Brain microvascular endothelial cell (primary cell): ENCODE data around the gene PTPN3.

ENCODE experiments used
- DNase-seq: peaks from one replicate; pipeline ENCODE4 v3.0.0-alpha.2; 2020
- H3K27ac ChIP-seq: fragments of 250-450 bp; sonication (Bioruptor Pico); 2 replicates; pipeline ENCODE4 v1.5.1; 2020; ENCODE audit warnings: mild to moderate bottlenecking, moderate library complexity
- H3K27me3 ChIP-seq: fragments of 250-450 bp; sonication (Bioruptor Pico); replicated peaks from 2 replicates; pipeline ENCODE4 v1.5.1; 2020; ENCODE audit warnings: mild to moderate bottlenecking
- H3K36me3 ChIP-seq: fragments of 250-450 bp; sonication (Bioruptor Pico); replicated peaks from 2 replicates; pipeline ENCODE4 v1.5.1; 2020; ENCODE audit warnings: mild to moderate bottlenecking
- H3K4me3 ChIP-seq: 2 replicates; pipeline ENCODE4 v1.5.1; 2011; ENCODE audit warnings: low read depth, mild to moderate bottlenecking, control low read depth, low read length, moderate library complexity
- CTCF ChIP-seq: IDR thresholded peaks from 2 replicates; pipeline ENCODE4 v1.5.1; 2011; ENCODE audit warnings: low read depth, mild to moderate bottlenecking, moderate library complexity, low read length, control low read depth, inconsistent platforms; ENCODE audit errors: missing control alignments
- in situ Hi-C: cut with HindIII; loops from 2 replicates; pipeline ENCODE4 v1.10.0; 2017; ENCODE audit warnings: low sequenced_read_pairs, low pct_ligation_motif_present

PTPN3 gene

GRCh38 chr9:109467936-109468335 is 30.2 kb downstream of the PTPN3 start:
- no peaks in the 10 kb centered on the region for H3K27me3 ChIP-seq
- H3K27ac ChIP-seq = no peak overlapping the region
- DNase-seq = no peak
- in situ Hi-C loops = no loop called here
- H3K4me3 ChIP-seq = no peak overlapping the region
- H3K36me3 ChIP-seq = no peaks in the 10 kb centered on the region
- TF ChIP-seq CTCF = no peak

DNA sequence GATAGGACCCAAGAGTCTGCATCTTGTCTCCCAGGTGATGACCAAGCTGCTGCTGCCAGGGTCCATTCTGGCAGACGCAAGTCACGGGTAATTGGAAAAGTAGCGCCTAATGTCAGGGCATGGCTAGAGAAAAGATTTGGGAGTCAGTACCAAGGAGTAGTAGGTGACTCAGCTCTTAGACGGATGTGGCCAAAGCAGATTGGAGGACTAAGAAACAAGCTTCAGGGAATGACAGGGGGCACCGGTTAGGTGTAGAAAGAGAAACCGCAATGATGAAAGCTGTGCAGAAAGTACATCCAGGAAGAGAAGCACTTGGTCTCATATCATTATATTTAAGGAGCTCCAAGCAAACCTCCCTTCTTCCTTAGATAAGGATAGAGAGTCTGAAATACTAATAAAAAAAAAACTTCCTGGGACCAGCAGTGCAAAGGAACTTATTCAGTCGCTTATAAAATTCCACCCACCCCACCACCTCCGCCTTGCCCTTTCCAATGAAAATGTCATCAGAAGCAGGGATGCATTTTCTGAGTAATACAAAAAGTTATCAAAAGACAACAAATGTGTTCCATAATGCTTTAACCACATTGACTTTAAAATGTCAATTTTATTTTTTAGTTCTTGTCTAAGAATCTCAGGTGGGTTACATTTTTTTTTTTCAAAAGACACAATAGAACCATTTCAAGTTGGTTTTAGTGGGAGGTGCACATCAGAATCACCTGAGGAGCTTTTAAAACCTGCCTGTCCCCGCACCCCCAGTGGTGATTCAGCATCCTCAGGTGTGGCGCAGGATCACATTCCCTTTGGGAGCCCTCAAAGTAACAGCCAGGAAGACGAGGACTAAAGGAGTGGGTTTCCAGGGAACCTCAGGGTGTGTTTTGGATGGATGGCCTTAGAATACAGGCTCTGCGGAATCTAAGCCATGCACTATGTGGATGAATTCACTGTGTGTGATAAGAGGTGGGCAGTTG is 31.2 kb downstream of the PTPN3 start:
- H3K4me3 ChIP-seq = no peak overlapping the region
- no peaks in the 10 kb centered on the region for H3K27me3 ChIP-seq
- no peak overlapping the region for H3K27ac ChIP-seq
- no peak for DNase-seq
- H3K36me3 ChIP-seq = no peaks in the 10 kb centered on the region
- in situ Hi-C loops = no loop called here
- no peak for TF ChIP-seq CTCF

GRCh38 chr9:109463924-109464625 is 34.0 kb downstream of the PTPN3 start:
- Histone ChIP-seq H3K4me3 (no peak overlapping the region), H3K27ac (no peak overlapping the region), H3K36me3 (no peaks in the 10 kb centered on the region), H3K27me3 (no peaks in the 10 kb centered on the region)
- TF ChIP-seq CTCF = no peak
- no peak for DNase-seq
- in situ Hi-C loops = no loop called here

GRCh38 chr9:109460576-109460975 is 37.5 kb downstream of the PTPN3 start:
- H3K27me3 ChIP-seq = no peaks in the 10 kb centered on the region
- no peaks in the 10 kb centered on the region for H3K36me3 ChIP-seq
- no peak overlapping the region for H3K4me3 ChIP-seq
- in situ Hi-C loops = no loop called here
- DNase-seq = no peak
- no peak overlapping the region for H3K27ac ChIP-seq
- TF ChIP-seq CTCF = no peak

DNA sequence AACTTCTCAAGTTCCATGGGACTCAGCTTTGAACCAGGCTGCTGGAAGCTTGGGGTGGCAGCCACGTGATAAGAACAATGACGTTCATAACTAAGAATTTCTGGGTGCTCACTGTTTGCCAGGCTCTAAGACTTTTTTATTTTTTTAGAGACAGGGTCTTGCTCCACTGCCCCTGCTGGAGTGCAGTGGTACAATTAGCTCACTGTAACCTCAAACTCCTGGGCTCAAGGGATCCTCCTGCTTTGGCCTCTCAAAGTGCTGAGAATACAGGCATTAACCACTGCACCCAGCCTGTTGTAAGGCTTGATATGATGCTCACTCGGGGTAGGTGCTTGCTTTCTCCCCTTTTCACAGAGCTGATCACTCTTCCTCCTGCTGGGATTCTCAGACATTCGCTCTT is 38.7 kb downstream of the PTPN3 start:
- Histone ChIP-seq H3K36me3 (no peaks in the 10 kb centered on the region), H3K4me3 (no peak overlapping the region), H3K27me3 (no peaks in the 10 kb centered on the region), H3K27ac (no peak overlapping the region)
- DNase-seq = no peak
- in situ Hi-C loops = no loop called here
- TF ChIP-seq CTCF = peak; percentile 38
